Muscle layer of colon (tissue), 2 donors: ENCODE results near the gene SMC4.
"Not testable (repeated sequence)": the region's sequence is repeated elsewhere in the genome, so short reads cannot be mapped to it uniquely, and the experiment has no call there.

Source experiments
- H3K27ac ChIP-seq: one replicate; pipeline ENCODE4 v1.7.0; 2013; ENCODE audit warnings: low read depth, mild to moderate bottlenecking, low read length, moderate library complexity
- H3K27me3 ChIP-seq, 2 donors: one replicate each; pipeline ENCODE4 v1.7.0; 2013; ENCODE audit warnings: low read length in 2 of 2, mild to moderate bottlenecking in 2 of 2; ENCODE audit not compliant: insufficient read depth in 2 of 2, control insufficient read depth in 1 of 2
- H3K36me3 ChIP-seq: one replicate; pipeline ENCODE4 v1.7.0; 2013; ENCODE audit warnings: mild to moderate bottlenecking, low read length; ENCODE audit not compliant: insufficient read depth
- H3K4me1 ChIP-seq: one replicate; pipeline ENCODE4 v1.7.0; 2013; ENCODE audit warnings: mild to moderate bottlenecking, low read length; ENCODE audit not compliant: insufficient read depth
- H3K4me3 ChIP-seq, 2 donors: one replicate each; pipeline ENCODE4 v1.7.0; 2013; ENCODE audit warnings: low read length in 2 of 2, low read depth in 1 of 2, mild to moderate bottlenecking in 1 of 2, moderate library complexity in 1 of 2
- H3K9ac ChIP-seq: one replicate; pipeline ENCODE4 v1.7.0; 2013; ENCODE audit warnings: low read length
- H3K9me3 ChIP-seq: one replicate; pipeline ENCODE4 v1.7.0; 2013; ENCODE audit warnings: mild to moderate bottlenecking, low read length
- donor health status: abdominal sarcoma.
- donor health status: Adenocarcinoma of cecum.

Gene SMC4

DNA sequence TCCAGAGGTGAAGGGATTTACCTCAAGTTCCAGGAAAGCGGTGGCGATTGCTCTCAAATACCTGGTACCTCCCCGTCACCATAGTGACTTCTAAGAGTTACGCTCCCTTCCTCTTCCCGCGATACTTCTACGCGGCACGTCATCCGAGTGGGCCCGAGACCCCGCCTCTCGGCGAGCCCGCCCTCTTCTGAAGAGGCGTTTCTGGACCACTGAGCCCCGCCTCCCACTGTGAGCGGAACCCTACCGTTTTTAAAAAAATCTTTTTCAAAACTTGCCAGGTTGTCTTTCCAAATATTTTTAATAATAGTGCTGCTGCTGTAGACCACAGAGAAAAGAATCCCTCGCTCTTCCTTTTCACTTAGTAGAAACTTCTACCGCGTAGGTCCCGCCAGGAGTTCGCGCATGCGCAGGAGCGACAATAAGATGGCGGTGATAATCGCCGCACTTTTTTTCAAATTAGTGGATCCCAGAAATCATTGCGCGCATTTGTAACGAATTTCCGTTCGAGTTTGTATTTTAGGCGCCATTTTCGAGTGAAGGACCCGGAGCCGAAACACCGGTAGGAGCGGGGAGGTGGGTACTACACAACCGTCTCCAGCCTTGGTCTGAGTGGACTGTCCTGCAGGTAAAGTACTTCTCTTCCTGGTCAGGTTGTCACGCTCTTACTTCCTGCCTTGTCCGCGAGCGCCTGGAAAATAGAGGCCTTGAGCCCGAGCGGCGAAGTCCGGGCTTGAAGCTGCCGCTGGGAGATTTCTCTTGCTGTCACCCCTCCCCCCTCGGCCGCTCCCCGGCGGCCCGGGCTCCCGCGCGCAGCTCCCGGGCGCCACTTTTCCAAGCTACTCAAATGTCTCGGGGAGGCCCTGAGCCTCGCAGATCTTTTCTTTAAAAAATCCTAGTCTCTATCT is at the start of gene SMC4, which contains the start of gene IFT80:
Gene SMC4, plus strand, starts transcription at position 526 of the 905 bp plus-strand sequence. CDS start 1,177 bp downstream, outside the sequence.
Gene IFT80, minus strand, starts transcription at position 101 of the 905 bp plus-strand sequence. CDS start 14,625 bp downstream, outside the sequence.
- peak within 1 kb of the TSS; percentile 82 to 96 for H3K4me3 ChIP-seq
- no peaks in the 10 kb centered on the region for H3K36me3 ChIP-seq
- peak within 1 kb of the TSS; percentile 90 for H3K27ac ChIP-seq
- no peaks in the 10 kb centered on the region for H3K9me3 ChIP-seq
- peak within 1 kb of the TSS; percentile 77 for H3K9ac ChIP-seq
- H3K4me1 ChIP-seq: peaks cover 23% of the 10 kb centered on the region
- H3K27me3 ChIP-seq: peaks cover 16 to 32% of the 10 kb centered on the region in 2 donors

GRCh38 chr3:160355826-160356225 is 43.6 kb upstream of the SMC4 start:
- H3K4me3 ChIP-seq: no peak overlapping the region
- no peaks in the 10 kb centered on the region for H3K36me3 ChIP-seq
- H3K9me3 ChIP-seq: no peaks in the 10 kb centered on the region
- no peaks in the 10 kb centered on the region for H3K4me1 ChIP-seq
- no peaks in the 10 kb centered on the region for H3K27me3 ChIP-seq
- H3K9ac ChIP-seq: no peak overlapping the region
- H3K27ac ChIP-seq: no peak overlapping the region

- H3K27ac ChIP-seq, H3K27me3 ChIP-seq, H3K4me1 ChIP-seq, H3K36me3 ChIP-seq, H3K9ac ChIP-seq, H3K4me3 ChIP-seq, H3K9me3 ChIP-seq: not testable (repeated sequence)
Measured at GRCh38 chr3:160362896-160363295, 36.6 kb upstream of the SMC4 start.

DNA sequence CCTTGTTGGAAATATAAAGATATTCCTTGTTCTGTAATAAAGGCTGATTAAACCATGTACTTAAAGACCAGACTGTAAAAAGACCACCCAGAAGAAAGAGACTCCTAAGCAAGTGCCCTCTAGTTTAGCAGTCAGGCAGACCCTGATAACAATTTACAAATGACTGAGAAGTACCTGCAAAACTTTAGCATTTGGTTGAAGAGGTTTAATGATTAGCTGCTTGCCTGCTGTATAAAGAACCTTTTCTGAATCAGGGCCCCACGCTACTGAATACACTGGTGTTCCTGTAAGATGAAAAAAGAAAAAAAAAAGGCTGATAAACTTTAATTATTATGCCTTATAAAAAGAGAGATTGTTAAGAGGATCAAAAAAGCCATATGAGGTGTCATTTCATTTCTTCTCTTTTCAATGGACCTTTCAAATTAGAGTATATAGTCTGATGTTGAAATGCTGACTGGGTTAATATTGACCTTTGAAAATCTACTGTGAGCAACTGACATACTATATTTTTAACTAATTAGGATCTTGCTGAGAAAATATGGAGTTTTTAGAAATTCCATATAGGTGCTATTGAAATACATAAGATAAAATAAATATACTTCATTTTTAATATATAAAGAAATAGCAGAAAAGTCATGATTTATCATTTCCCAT is 33.5 kb upstream of the SMC4 start:
- peaks cover 2% of the 10 kb centered on the region for H3K36me3 ChIP-seq
- H3K27me3 ChIP-seq: no peaks in the 10 kb centered on the region
- no peaks in the 10 kb centered on the region for H3K9me3 ChIP-seq
- no peak overlapping the region for H3K27ac ChIP-seq
- H3K9ac ChIP-seq: no peak overlapping the region
- H3K4me1 ChIP-seq: no peaks in the 10 kb centered on the region
- no peak overlapping the region for H3K4me3 ChIP-seq

DNA sequence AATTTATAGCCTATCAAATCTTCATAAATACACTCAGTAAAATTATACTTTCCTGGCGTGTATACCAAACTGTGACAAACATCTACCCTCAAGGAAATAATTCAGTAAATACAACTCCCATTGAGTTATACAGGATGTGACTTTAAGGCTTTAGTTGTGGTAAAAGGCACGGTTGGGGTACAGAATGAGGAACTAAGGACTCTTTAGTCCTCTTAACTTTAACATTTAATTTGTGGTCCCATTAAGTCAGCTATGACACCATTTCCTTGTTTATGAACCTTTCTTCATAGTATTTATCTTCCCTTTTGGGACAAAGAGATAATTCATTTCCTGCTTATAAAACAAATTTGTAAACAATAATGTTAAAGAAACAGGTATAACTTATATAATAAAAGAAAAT is 30.6 kb upstream of the SMC4 start:
- Histone ChIP-seq H3K4me3 (no peak overlapping the region), H3K27ac (no peak overlapping the region)

GRCh38 chr3:160369784-160370183 is 29.7 kb upstream of the SMC4 start:
- Histone ChIP-seq H3K9me3 (no peaks in the 10 kb centered on the region), H3K4me1 (no peaks in the 10 kb centered on the region), H3K4me3 (no peak overlapping the region), H3K9ac (no peak overlapping the region), H3K27ac (no peak overlapping the region), H3K27me3 (no peaks in the 10 kb centered on the region), H3K36me3 (peaks cover 10% of the 10 kb centered on the region)

More for the DNA sequence above, 30.6 kb upstream of the SMC4 start:
- Histone ChIP-seq H3K36me3 (peaks cover 7% of the 10 kb centered on the region), H3K4me1 (no peaks in the 10 kb centered on the region), H3K9ac (no peak overlapping the region), H3K27me3 (no peaks in the 10 kb centered on the region), H3K9me3 (no peaks in the 10 kb centered on the region)

DNA sequence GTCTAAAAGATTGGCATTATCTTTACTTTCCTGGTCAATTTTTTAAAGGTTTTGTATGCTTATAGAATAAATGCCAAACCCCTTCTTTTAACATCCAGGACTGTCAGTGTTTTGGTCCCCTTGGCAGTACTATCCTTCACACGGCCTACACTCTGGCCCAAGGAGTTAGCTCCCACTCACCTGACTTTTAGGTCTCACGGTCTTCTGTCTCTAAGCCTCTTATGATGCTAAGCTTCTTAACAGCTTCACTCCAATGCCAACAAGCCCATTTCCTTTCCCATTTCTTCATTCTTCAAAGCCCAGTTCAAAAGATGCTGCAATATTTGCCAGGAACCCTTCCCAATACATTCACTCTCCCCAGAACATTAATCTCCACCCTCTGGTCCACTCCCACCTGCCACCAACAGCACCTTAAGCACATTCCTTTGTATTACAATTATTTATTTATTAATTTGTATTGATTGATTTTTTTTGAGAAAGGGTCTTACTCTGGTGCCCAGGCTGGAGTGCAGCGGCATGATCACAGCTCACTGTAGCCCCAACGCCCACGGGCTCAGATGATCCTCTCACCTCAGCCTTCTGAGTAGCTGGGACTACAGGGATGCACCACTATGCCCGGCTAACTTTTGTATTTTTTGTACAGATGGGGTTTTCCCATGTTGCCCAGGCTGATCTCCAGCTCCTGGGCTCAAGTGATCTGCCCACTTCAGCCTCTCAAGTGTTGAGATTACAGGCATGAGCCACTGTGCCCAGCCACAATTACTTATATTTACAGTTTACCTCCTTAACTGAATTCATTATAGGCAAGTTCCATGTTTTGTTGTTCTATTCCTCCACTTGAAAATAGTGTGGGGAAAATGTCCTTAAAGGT is 28.2 kb upstream of the SMC4 start:
- Histone ChIP-seq H3K27ac (no peak overlapping the region), H3K27me3 (no peaks in the 10 kb centered on the region), H3K4me1 (no peaks in the 10 kb centered on the region), H3K36me3 (peaks cover 12% of the 10 kb centered on the region), H3K9ac (no peak overlapping the region), H3K9me3 (no peaks in the 10 kb centered on the region), H3K4me3 (no peak overlapping the region)

GRCh38 chr3:160372780-160373179 is 26.7 kb upstream of the SMC4 start:
- H3K36me3 ChIP-seq: peaks cover 19% of the 10 kb centered on the region
- H3K4me1 ChIP-seq: no peaks in the 10 kb centered on the region
- H3K9ac ChIP-seq: no peak overlapping the region
- no peaks in the 10 kb centered on the region for H3K27me3 ChIP-seq
- H3K4me3 ChIP-seq: no peak overlapping the region
- H3K27ac ChIP-seq: no peak overlapping the region
- H3K9me3 ChIP-seq: no peaks in the 10 kb centered on the region

DNA sequence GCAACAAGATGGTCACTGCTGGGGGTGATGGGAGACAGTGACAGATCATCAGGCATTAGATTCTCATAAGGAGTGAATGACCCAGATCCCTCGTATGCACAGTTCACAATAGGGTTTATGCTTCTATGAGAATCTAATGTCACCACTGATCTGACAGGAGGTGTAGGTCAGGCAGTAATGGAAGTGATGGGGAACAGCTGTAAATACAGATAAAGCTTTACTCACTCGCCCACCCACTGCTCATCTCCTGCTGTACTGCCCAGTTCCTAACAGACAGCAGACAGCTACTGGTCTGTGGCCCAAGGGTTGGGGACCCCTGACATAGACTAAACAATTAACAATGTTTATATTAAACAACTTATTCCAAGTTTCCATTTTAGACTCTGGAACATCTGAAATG is 25.8 kb upstream of the SMC4 start:
- Histone ChIP-seq H3K27ac (no peak overlapping the region), H3K4me1 (no peaks in the 10 kb centered on the region), H3K36me3 (peaks cover 19% of the 10 kb centered on the region), H3K27me3 (no peaks in the 10 kb centered on the region), H3K4me3 (no peak overlapping the region), H3K9ac (no peak overlapping the region), H3K9me3 (no peaks in the 10 kb centered on the region)

DNA sequence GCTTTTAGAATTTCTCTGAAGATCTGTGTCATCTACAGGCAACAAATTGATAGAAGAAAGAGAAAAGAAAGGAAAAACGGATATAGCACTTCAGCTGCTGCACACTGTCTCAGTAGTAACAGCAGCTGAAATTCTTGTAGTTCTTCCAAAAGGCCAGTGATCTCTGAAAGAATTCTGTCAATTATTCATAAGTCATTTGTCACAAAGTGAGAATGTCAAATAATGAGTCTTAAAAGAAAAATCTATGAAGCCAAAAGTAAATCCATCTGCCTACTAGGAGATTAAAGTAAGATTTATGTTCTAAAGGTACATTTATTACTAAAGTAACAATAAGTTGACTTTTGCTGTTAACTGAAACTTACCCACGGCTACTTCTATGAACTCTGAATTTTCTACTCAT is 25.0 kb upstream of the SMC4 start:
- Histone ChIP-seq H3K27me3 (no peaks in the 10 kb centered on the region), H3K27ac (no peak overlapping the region), H3K4me3 (no peak overlapping the region), H3K36me3 (peaks cover 19% of the 10 kb centered on the region), H3K9me3 (no peaks in the 10 kb centered on the region), H3K4me1 (no peaks in the 10 kb centered on the region), H3K9ac (no peak overlapping the region)

DNA sequence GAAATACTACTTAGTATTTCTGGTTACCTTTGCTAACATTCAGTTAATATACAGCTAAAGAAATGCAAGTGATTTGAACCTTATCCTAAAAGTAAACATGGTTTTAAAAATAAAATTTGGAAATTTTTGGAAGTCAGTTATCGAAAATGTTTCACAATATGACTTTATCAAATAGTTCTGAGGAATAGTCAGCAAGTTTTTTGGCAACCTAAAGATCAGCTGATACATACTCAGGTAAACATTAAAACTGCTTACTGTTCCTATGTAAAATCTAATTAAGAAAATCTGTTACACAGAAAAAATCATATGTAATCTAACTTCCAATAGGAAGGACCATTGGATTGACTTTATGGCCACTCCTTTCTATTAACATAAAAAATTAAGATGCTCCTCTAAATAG is 24.5 kb upstream of the SMC4 start:
- Histone ChIP-seq H3K27ac (no peak overlapping the region), H3K4me3 (no peak overlapping the region), H3K36me3 (peaks cover 19% of the 10 kb centered on the region), H3K4me1 (no peaks in the 10 kb centered on the region), H3K9me3 (no peaks in the 10 kb centered on the region), H3K27me3 (no peaks in the 10 kb centered on the region), H3K9ac (no peak overlapping the region)
